DOHH2 (cell line): ENCODE data around the gene NAP1L4.

ENCODE experiments used
- H3F3A ChIP-seq: fragments of 200-600 bp; sonication (generic), shearing (Covaris generic); 2 replicates; pipeline ENCODE4 v1.6.0; 2016; ENCODE audit warnings: antibody characterized with exemption, mild to moderate bottlenecking; ENCODE audit not compliant: control insufficient read depth, insufficient read depth
- H3K27ac ChIP-seq: fragments of 200-600 bp; sonication (generic); 2 replicates; pipeline ENCODE4 v1.5.1; 2014; ENCODE audit warnings: low read depth, mild to moderate bottlenecking, low read length, moderate library complexity
- H3K27me3 ChIP-seq: fragments of 200-600 bp; sonication (generic); 2 replicates; pipeline ENCODE4 v1.6.1; 2014; ENCODE audit warnings: mild to moderate bottlenecking, low read length, mixed read lengths; ENCODE audit not compliant: control insufficient read depth
- H3K36me3 ChIP-seq: fragments of 200-600 bp; sonication (generic); 2 replicates; pipeline ENCODE4 v1.6.1; 2014; ENCODE audit warnings: mild to moderate bottlenecking, low read length, moderate library complexity, mixed read lengths; ENCODE audit not compliant: control insufficient read depth
- H3K4me1 ChIP-seq: fragments of 200-600 bp; sonication (generic); 2 replicates; pipeline ENCODE4 v1.6.1; 2014; ENCODE audit warnings: mild to moderate bottlenecking, low read length, mixed read lengths; ENCODE audit not compliant: control insufficient read depth
- H3K4me2 ChIP-seq: fragments of 200-600 bp; sonication (generic); 2 replicates; pipeline ENCODE4 v1.6.0; 2014; ENCODE audit warnings: mild to moderate bottlenecking, low read length, moderate library complexity
- H3K4me3 ChIP-seq: fragments of 200-600 bp; sonication (generic); 2 replicates; pipeline ENCODE4 v1.5.1; 2014; ENCODE audit warnings: mild to moderate bottlenecking, low read length, mixed read lengths
- H3K79me2 ChIP-seq: fragments of 200-600 bp; sonication (generic); 2 replicates; pipeline ENCODE4 v1.6.1; 2014; ENCODE audit warnings: mild to moderate bottlenecking, low read length, mixed read lengths; ENCODE audit not compliant: control insufficient read depth
- H3K9me2 ChIP-seq: fragments of 200-600 bp; sonication (generic); replicated peaks from 2 replicates; pipeline ENCODE4 v1.6.1; 2014; ENCODE audit warnings: mild to moderate bottlenecking, low read length, mixed read lengths; ENCODE audit not compliant: control insufficient read depth
- H3K9me3 ChIP-seq: fragments of 200-600 bp; sonication (generic); 2 replicates; pipeline ENCODE4 v1.6.1; 2014; ENCODE audit warnings: antibody characterized with exemption, low read length, mixed read lengths; ENCODE audit not compliant: control insufficient read depth, insufficient read depth
- H4K20me1 ChIP-seq: fragments of 200-600 bp; sonication (generic); 2 replicates; pipeline ENCODE4 v1.6.0; 2014; ENCODE audit warnings: low read depth, mild to moderate bottlenecking, antibody characterized with exemption, low read length, moderate library complexity; ENCODE audit not compliant: control insufficient read depth, insufficient read depth
- EZH2phosphoT487 ChIP-seq: fragments of 200-600 bp; sonication (generic); IDR thresholded peaks from 2 replicates; pipeline ENCODE4 v1.6.1; 2017; ENCODE audit warnings: borderline replicate concordance, mild to moderate bottlenecking, antibody characterized with exemption, low read length, moderate library complexity, mixed read lengths
- TF ChIP-seq, protein P1 (sequence below): fragments of 200-600 bp; sonication (generic); IDR thresholded peaks from one replicate; pipeline ENCODE4 v1.5.1; 2014; ENCODE audit warnings: antibody characterized with exemption, mild to moderate bottlenecking, low read depth, low read length; ENCODE audit not compliant: poor library complexity, severe bottlenecking

Gene NAP1L4

DNA sequence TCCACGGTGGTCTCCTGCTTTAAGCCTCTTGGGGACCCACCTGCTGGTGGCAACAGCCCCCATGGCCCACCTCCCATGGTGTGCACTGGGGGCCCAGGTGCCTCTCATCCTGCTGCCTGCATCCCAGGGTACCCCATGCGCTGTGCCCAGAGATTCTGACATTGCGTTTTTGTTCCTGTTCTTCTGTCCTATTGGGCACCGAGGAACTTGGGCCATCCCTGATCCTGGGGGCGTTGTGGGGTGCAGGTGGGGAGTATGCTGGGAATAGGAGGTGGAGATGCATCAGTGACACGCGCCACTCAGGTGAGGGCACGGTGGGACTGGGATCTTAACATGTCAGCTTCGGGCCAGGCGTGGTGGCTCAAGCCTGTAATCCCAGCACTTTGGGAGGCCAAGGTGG is 12.4 kb upstream of the NAP1L4 start:
- no peak overlapping the region for H3K27ac ChIP-seq
- TF ChIP-seq, protein P1, sequence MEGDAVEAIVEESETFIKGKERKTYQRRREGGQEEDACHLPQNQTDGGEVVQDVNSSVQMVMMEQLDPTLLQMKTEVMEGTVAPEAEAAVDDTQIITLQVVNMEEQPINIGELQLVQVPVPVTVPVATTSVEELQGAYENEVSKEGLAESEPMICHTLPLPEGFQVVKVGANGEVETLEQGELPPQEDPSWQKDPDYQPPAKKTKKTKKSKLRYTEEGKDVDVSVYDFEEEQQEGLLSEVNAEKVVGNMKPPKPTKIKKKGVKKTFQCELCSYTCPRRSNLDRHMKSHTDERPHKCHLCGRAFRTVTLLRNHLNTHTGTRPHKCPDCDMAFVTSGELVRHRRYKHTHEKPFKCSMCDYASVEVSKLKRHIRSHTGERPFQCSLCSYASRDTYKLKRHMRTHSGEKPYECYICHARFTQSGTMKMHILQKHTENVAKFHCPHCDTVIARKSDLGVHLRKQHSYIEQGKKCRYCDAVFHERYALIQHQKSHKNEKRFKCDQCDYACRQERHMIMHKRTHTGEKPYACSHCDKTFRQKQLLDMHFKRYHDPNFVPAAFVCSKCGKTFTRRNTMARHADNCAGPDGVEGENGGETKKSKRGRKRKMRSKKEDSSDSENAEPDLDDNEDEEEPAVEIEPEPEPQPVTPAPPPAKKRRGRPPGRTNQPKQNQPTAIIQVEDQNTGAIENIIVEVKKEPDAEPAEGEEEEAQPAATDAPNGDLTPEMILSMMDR = no peak
- H3K4me2 ChIP-seq = no peak overlapping the region
- no peaks in the 10 kb centered on the region for H3K27me3 ChIP-seq
- no peaks in the 10 kb centered on the region for H4K20me1 ChIP-seq
- no peaks in the 10 kb centered on the region for H3K9me2 ChIP-seq
- peaks cover 44% of the 10 kb centered on the region for H3K36me3 ChIP-seq
- no peaks in the 10 kb centered on the region for H3K9me3 ChIP-seq
- H3K4me1 ChIP-seq = no peaks in the 10 kb centered on the region
- no peak overlapping the region for H3K4me3 ChIP-seq
- no peaks in the 10 kb centered on the region for H3K79me2 ChIP-seq
- H3F3A ChIP-seq = no peaks in the 10 kb centered on the region

DNA sequence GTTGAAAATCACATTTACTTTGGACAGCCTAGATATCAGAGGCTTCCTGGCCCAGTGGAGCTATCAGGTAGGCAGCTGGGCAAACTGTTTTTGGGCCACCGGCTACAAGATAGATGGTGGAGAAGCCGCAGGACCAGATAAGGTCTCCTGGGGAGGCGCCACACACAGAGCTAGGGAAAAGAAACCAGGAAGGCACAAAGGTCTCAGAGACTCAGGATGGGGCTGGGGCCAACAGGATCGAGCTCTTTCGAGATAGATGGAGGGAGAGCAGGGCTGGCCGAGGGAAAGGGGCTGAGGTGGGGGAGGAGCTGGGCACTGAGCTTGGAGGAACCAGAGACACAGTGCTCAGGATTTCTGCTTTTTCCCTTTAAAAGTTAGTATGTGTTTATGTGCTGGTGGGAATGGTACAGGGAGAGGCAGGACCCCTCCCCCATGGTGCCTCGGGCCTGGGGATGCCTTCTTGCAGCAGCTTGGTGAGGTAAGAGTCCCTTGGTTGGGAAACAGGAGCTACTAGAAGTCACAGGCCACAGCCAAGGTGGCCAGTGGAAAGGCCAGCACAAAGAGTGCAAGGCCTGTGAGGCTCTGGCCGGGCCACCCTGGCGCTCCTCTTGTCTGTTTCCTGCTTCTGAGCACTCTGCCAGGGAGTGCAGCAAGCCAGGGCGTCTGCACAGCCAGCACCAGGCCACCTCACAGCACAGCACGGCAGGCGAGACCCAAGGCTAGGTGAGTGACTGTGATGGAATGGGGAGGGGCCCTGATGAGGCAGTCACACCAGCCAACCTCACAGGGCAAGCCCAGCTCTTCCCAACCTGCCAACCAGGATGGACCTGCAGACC is 11.5 kb upstream of the NAP1L4 start:
- H3K4me1 ChIP-seq = no peaks in the 10 kb centered on the region
- H3K4me3 ChIP-seq = no peak overlapping the region
- no peaks in the 10 kb centered on the region for H3K27me3 ChIP-seq
- H3K4me2 ChIP-seq = no peak overlapping the region
- no peaks in the 10 kb centered on the region for H3K9me2 ChIP-seq
- H3K27ac ChIP-seq = no peak overlapping the region
- H3K36me3 ChIP-seq = peaks cover 40% of the 10 kb centered on the region
- no peaks in the 10 kb centered on the region for H3F3A ChIP-seq
- no peak for TF ChIP-seq EZH2phosphoT487
- TF ChIP-seq, protein P1 = no peak
- no peaks in the 10 kb centered on the region for H3K9me3 ChIP-seq
- H3K79me2 ChIP-seq = no peaks in the 10 kb centered on the region
- H4K20me1 ChIP-seq = no peaks in the 10 kb centered on the region

DNA sequence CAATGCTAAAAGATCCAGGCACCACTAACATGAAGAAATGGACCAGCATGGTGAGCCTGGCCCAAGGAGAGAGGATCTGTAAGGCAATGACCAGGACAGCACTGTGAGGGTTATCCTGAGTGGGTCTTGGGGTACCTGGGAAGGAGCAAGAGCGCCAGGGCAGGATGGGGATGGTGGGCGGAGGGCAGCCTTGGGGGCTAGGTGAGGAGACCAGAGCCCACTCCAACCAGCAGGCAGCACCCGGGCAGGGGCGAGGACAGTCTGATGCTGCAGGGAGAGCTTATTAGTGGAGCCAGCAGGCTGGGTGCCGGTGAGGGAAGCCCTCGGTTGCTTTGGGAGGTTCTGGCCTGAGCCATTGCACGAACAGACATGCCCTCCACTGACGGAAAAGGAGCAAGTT is 10.7 kb upstream of the NAP1L4 start:
- Histone ChIP-seq H4K20me1 (no peaks in the 10 kb centered on the region), H3K9me3 (no peaks in the 10 kb centered on the region), H3K4me1 (no peaks in the 10 kb centered on the region), H3F3A (no peaks in the 10 kb centered on the region), H3K9me2 (no peaks in the 10 kb centered on the region), H3K79me2 (no peaks in the 10 kb centered on the region), H3K4me2 (no peak overlapping the region), H3K4me3 (no peak overlapping the region), H3K27me3 (no peaks in the 10 kb centered on the region), H3K27ac (no peak overlapping the region), H3K36me3 (peaks cover 40% of the 10 kb centered on the region)
- TF ChIP-seq, protein P1 = no peak
